Natural killer cell (primary cell): ENCODE measurements around the gene METTL16. TPM values are rescaled to one million over a fixed set of nuclear protein-coding genes. Genes with fewer than 3 reads are reported as not detected.

Experiments
- ATAC-seq, 3 donors: fragments of 150-1000 bp in 2 of 3; fragments of 200-7000 bp in 1 of 3; cut with Tn5 transposase; 1 replicate in 1 of 3; 2 replicates in 2 of 3; pipeline ENCODE4 v1.10.0; 2021; ENCODE audit warnings: mild to moderate bottlenecking in 2 of 3, moderate library complexity in 2 of 3
- DNase-seq, 2 donors: peaks; one replicate each; pipeline versions ENCODE4 v3.0.0 to v3.0.0-alpha.2; 2013 to 2021; ENCODE audit warnings: mixed read lengths in 1 of 2
- H3K27ac ChIP-seq: one replicate; pipeline ENCODE4 v1.5.1; 2013; ENCODE audit warnings: mild to moderate bottlenecking, low read length
- H3K27me3 ChIP-seq: one replicate; pipeline ENCODE4 v1.6.1; 2013; ENCODE audit warnings: low read length; ENCODE audit not compliant: control insufficient read depth, insufficient read depth
- H3K36me3 ChIP-seq: one replicate; pipeline ENCODE4 v1.6.1; 2013; ENCODE audit warnings: low read length; ENCODE audit not compliant: control insufficient read depth, insufficient read depth
- H3K4me1 ChIP-seq: one replicate; pipeline ENCODE4 v1.6.1; 2013; ENCODE audit warnings: low read length; ENCODE audit not compliant: control insufficient read depth, insufficient read depth
- H3K4me3 ChIP-seq: one replicate; pipeline ENCODE4 v1.5.1; 2013; ENCODE audit warnings: low read length
- H3K9me3 ChIP-seq: one replicate; pipeline ENCODE4 v1.6.1; 2013; ENCODE audit warnings: low read length; ENCODE audit not compliant: control insufficient read depth, insufficient read depth
- H3K27ac Mint-ChIP-seq, 2 donors: one replicate each; pipeline ENCODE4 v1.8.0; 2022; ENCODE audit warnings: mild to moderate bottlenecking in 2 of 2, mixed read lengths in 2 of 2, moderate library complexity in 1 of 2
- H3K27me3 Mint-ChIP-seq, 2 donors: one replicate each; pipeline ENCODE4 v1.8.0; 2022; ENCODE audit warnings: low read depth in 2 of 2, mixed read lengths in 2 of 2
- H3K36me3 Mint-ChIP-seq: one replicate; pipeline ENCODE4 v1.8.0; 2022; ENCODE audit warnings: mixed read lengths
- H3K4me1 Mint-ChIP-seq, 2 donors: one replicate each; pipeline ENCODE4 v1.8.0; 2022; ENCODE audit warnings: mixed read lengths in 2 of 2
- H3K4me3 Mint-ChIP-seq: one replicate; pipeline ENCODE4 v1.8.0; 2022; ENCODE audit warnings: mild to moderate bottlenecking, moderate library complexity, mixed read lengths
- H3K9me3 Mint-ChIP-seq, 2 donors: one replicate each; pipeline ENCODE4 v1.8.0; 2022; ENCODE audit warnings: mixed read lengths in 2 of 2
- WGBS: methylation state at CpG from one replicate; pipeline ENCODE4 v1.1.7; 2013; ENCODE audit warnings: missing lambda C conversion rate; ENCODE audit not compliant: insufficient coverage; 5-methylcytosine and 5-hydroxymethylcytosine counted together
- intact Hi-C: fragments of 100-400 bp; cut with micrococcal nuclease; formaldehyde crosslinking; loops from one replicate; pipeline ENCODE4 v1.14.2; 2022
- total RNA-seq, 4 donors: library from RNA; stranded (reverse); fragments of 120-200 nt in 1 of 4; gene quantifications; one replicate each; pipeline versions ENCODE4 v1.2.3 to v1.2.4, GENCODE V29; 2013 to 2022
- TF ChIP-seq, protein P1 (sequence below): fragments of 200-600 bp; IDR thresholded peaks from one replicate; pipeline ENCODE4 v1.8.0; 2022; ENCODE audit warnings: antibody characterized with exemption

The METTL16 gene
- total RNA-seq, 3 donors from 2014 or later (not counting 1 experiment from before 2014, with no cell fraction given): 27.9 to 36.9 (median 32.0) TPM

DNA sequence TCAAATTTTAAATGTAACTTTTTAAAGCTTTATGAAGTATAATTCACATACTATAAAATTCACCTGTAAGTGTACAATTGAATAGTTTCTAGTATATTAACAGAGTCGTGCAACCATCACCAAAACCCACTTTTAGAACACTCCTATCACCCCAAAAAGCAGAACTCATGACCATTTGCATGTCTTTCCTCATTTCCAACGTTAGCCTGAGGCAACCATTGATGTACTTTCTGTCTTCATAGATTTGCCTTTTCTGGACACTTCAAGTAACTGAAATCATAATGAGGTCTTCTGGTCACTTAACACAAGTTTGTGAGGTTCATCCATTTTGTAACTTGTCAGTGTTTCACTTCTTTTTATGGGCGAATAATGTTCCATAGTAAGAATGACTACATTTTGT is 33.2 kb downstream of the METTL16 start:
- peaks cover 23% of the 10 kb centered on the region for H3K36me3 Mint-ChIP-seq
- peaks cover 32% of the 10 kb centered on the region for H3K36me3 ChIP-seq

GRCh38 chr17:2475056-2475455 is 36.6 kb downstream of the METTL16 start:
- Histone ChIP-seq H3K4me3 (no peak overlapping the region), H3K27me3 (no peaks in the 10 kb centered on the region), H3K4me1 (no peaks in the 10 kb centered on the region), H3K9me3 (no peaks in the 10 kb centered on the region), H3K36me3 (peaks cover 46% of the 10 kb centered on the region), H3K27ac (no peak overlapping the region)
- no peak overlapping the region for H3K27ac Mint-ChIP-seq
- H3K27me3 Mint-ChIP-seq: no peaks in the 10 kb centered on the region
- ATAC-seq (no peak), DNase-seq (no peak)
- H3K36me3 Mint-ChIP-seq: peaks cover 23% of the 10 kb centered on the region
- intact Hi-C loops: no loop called here
- H3K4me3 Mint-ChIP-seq: no peak overlapping the region
- H3K9me3 Mint-ChIP-seq: no peaks in the 10 kb centered on the region
- H3K4me1 Mint-ChIP-seq: peaks cover 0 to 17% of the 10 kb centered on the region in 2 donors
- TF ChIP-seq, protein P1, sequence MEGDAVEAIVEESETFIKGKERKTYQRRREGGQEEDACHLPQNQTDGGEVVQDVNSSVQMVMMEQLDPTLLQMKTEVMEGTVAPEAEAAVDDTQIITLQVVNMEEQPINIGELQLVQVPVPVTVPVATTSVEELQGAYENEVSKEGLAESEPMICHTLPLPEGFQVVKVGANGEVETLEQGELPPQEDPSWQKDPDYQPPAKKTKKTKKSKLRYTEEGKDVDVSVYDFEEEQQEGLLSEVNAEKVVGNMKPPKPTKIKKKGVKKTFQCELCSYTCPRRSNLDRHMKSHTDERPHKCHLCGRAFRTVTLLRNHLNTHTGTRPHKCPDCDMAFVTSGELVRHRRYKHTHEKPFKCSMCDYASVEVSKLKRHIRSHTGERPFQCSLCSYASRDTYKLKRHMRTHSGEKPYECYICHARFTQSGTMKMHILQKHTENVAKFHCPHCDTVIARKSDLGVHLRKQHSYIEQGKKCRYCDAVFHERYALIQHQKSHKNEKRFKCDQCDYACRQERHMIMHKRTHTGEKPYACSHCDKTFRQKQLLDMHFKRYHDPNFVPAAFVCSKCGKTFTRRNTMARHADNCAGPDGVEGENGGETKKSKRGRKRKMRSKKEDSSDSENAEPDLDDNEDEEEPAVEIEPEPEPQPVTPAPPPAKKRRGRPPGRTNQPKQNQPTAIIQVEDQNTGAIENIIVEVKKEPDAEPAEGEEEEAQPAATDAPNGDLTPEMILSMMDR: no peak
- WGBS: 97% methylated on average over 14 of the region's 14 CpGs

More for the DNA sequence above, 33.2 kb downstream of the METTL16 start:
- H3K27me3 Mint-ChIP-seq: no peaks in the 10 kb centered on the region
- no peak for DNase-seq
- no peak overlapping the region for H3K27ac Mint-ChIP-seq
- Histone ChIP-seq H3K9me3 (no peaks in the 10 kb centered on the region), H3K27me3 (no peaks in the 10 kb centered on the region), H3K27ac (no peak overlapping the region), H3K4me3 (no peak overlapping the region), H3K4me1 (peaks cover 4% of the 10 kb centered on the region)
- TF ChIP-seq, protein P1: no peak
- H3K9me3 Mint-ChIP-seq: no peaks in the 10 kb centered on the region
- H3K4me3 Mint-ChIP-seq: no peak overlapping the region
- peaks cover 31 to 39% of the 10 kb centered on the region in 2 donors for H3K4me1 Mint-ChIP-seq
- intact Hi-C loops: no loop called here
- 69% methylated on average over 3 of the region's 3 CpGs for WGBS
- ATAC-seq: no peak

DNA sequence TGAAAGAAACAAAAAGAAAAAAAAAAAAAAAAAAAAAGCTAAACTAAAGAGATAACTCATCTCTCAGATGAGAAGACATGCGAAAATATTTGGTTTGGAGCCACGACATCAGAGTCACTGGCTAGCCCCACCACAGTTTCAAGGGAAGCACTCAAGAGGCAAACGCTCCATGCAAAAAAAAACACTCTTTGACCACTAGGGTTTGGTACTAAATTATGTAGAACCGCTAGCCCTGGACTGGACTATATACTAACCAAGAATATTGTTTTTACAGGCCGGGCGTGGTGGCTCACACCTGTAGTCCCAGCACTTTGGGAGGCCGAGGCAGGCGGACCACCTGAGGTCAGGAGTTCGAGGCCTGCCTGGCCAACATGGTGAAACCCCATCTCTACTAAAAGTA is 37.3 kb downstream of the METTL16 start:
- Histone ChIP-seq H3K36me3 (peaks cover 47% of the 10 kb centered on the region), H3K9me3 (no peaks in the 10 kb centered on the region), H3K4me3 (no peak overlapping the region), H3K4me1 (no peaks in the 10 kb centered on the region), H3K27ac (no peak overlapping the region), H3K27me3 (no peaks in the 10 kb centered on the region)
- no peak overlapping the region for H3K27ac Mint-ChIP-seq
- WGBS: 97% methylated on average over 9 of the region's 9 CpGs
- intact Hi-C loops: no loop called here
- ATAC-seq: no peak
- peaks cover 23% of the 10 kb centered on the region for H3K36me3 Mint-ChIP-seq
- H3K9me3 Mint-ChIP-seq: no peaks in the 10 kb centered on the region
- H3K27me3 Mint-ChIP-seq: no peaks in the 10 kb centered on the region
- H3K4me1 Mint-ChIP-seq: peaks cover 0 to 17% of the 10 kb centered on the region in 2 donors
- H3K4me3 Mint-ChIP-seq: no peak overlapping the region
- TF ChIP-seq, protein P1: no peak
- no peak for DNase-seq

- no peaks in the 10 kb centered on the region for H3K4me1 Mint-ChIP-seq
- H3K36me3 ChIP-seq: peaks cover 46% of the 10 kb centered on the region
- TF ChIP-seq, protein P1: no peak
- intact Hi-C loops: no loop called here
- H3K4me1 ChIP-seq: no peaks in the 10 kb centered on the region
- 97% methylated on average over 4 of the region's 4 CpGs for WGBS
- H3K27ac Mint-ChIP-seq: no peak overlapping the region
- ATAC-seq (no peak), DNase-seq (no peak)
- no peak overlapping the region for H3K4me3 ChIP-seq
- H3K27me3 Mint-ChIP-seq: no peaks in the 10 kb centered on the region
- no peak overlapping the region for H3K4me3 Mint-ChIP-seq
- no peak overlapping the region for H3K27ac ChIP-seq
- no peaks in the 10 kb centered on the region for H3K27me3 ChIP-seq
- no peaks in the 10 kb centered on the region for H3K9me3 Mint-ChIP-seq
- no peaks in the 10 kb centered on the region for H3K36me3 Mint-ChIP-seq
- no peaks in the 10 kb centered on the region for H3K9me3 ChIP-seq
These were observed 43.4 kb downstream of the METTL16 start for GRCh38 chr17:2468270-2468669.
